ENCODE results near the gene ZNF432. TPM values are rescaled to one million over a fixed set of nuclear protein-coding genes. Genes with fewer than 3 reads are reported as not detected.
"Not testable (repeated sequence)": the region's sequence is repeated elsewhere in the genome, so short reads cannot be mapped to it uniquely, and the experiment has no call there.

The ZNF432 gene
- 11.3 TPM for polyA plus RNA-seq (ENCODE audit: insufficient read length)

GRCh38 chr19:52048555-52049501 lies at the start of gene ZNF432:
TSS of gene ZNF432 (minus strand) at chr19:52048838. CDS start at chr19:52046868, 1,970 bp downstream.
- peak; percentile 90 for DNase-seq (ENCODE audit: low read depth)

GRCh38 chr19:52096416-52096815 lies 47.8 kb upstream of the ZNF432 start:
- not testable (repeated sequence) for DNase-seq (ENCODE audit: low read depth)

DNA sequence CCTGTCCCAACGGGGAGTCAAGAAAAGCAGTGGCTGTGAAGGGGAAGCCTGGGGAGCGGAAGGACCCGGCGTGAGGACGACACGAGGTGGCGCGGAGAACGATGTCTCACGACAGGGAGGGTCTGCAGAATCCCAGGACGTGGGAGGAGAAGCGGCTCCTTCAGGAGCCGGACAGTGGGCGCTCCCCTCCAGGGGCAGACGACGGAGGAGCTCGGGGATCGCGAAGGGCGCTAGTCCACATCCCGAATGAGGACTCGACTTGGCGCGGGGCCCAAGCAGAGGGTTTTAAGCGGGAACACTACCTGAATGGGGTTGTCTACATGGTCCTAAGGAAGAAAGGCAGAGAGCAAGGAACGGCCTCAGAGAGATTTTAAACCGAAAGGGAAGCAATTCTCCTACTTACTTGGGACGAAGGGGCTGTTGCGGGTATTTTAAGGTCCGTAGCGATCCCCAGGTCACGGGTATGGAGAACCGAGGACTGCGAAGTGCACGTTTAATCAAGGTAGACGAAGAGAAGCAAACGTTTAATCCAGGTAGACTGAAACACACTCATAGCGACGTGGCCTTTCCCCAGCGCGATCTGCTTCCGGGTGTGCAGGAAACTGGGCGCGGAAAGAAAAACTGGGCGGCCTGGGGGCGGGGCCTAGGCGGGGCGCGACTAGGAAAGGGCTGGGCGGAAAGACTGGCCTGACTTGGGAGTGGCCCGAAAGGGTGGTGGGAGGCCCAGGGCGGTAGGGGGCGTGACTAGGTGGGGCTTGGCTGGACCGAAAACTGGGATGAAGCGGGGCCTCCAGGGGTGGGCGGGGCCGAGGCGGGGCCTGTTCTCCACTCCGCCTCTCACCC lies 46.8 kb upstream of the ZNF432 start, which contains the start of gene ZNF841:
ZNF841 (minus strand) TSS at position 594 of the 843 bp plus-strand sequence. CDS start 10,964 bp downstream, outside the sequence.
- peak; percentile 53 for DNase-seq (ENCODE audit: low read depth)

DNA sequence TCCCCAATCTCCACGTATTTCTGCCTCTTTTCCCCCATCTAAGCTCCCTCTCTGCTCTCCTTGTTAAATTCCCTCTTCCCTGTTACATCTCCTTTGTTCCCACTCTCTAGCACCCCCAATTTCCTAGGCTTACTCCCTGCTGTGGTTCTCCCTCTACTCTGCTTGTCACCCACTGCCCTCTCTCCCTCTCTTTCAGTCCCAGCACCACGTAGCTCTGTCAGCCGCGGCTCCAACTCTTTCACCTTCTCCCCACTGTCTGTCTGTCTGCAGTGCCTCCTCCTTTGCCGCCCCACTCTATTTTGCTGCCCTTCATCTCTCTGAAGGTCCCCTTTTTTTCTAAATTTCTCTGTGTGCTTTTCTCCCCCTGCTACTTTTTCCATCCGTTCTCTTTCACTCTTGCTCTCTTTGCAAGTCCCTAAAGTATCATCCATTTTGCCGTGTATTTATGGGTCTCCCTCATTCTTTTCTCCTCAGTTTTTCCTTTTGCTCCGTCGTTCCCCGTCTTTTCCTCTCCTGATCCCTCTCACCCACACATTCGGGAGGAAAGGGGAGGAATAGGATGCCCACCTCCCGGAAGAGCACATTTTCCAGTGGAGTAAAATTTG lies 46.0 kb upstream of the ZNF432 start:
- DNase-seq (ENCODE audit: low read depth) = no peak

GRCh38 chr19:52086481-52086880 lies 37.8 kb upstream of the ZNF432 start:
- DNase-seq (ENCODE audit: low read depth) = no peak

- DNase-seq (ENCODE audit: low read depth) = no peak
Observed at GRCh38 chr19:52070496-52070895, 21.9 kb upstream of the ZNF432 start.

- DNase-seq (ENCODE audit: low read depth) = no peak
Observed at GRCh38 chr19:52069653-52070052, 21.0 kb upstream of the ZNF432 start.

DNA sequence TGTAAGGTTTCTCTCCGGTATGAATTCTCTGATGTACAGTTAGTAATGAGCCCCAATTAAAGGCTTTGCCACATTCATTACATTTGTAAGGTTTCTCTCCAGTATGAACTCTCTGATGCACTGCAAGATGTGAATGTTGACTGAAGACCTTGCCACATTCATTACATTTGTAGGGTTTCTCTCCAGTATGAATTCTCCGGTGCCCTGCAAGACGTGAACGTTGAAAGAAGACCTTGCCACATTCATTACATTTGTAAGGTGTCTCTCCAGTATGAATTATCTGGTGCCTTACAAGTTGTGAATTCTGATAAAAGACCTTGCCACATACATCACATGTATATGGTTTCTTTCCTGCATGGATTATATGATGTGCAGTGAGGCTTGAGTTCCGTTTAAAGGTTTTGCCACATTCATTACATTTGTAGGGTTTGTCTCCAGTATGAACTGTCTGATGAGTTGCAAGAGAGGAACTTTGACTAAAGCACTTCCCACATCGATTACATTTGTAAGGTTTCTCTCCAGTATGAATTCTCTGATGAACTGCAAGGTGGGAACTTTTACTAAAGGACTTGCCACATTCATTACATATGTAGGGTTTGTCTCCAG lies 17.7 kb upstream of the ZNF432 start:
- DNase-seq (ENCODE audit: low read depth) = no peak

- no peak for DNase-seq (ENCODE audit: low read depth)
Observed at GRCh38 chr19:52065399-52065798, 16.8 kb upstream of the ZNF432 start.

GRCh38 chr19:52056480-52056879 lies 7.8 kb upstream of the ZNF432 start:
- DNase-seq (ENCODE audit: low read depth) = not testable (repeated sequence)

- not testable (repeated sequence) for DNase-seq (ENCODE audit: low read depth)
Observed at GRCh38 chr19:52051736-52052135, 3.1 kb upstream of the ZNF432 start.

GRCh38 chr19:52039169-52039568 lies 9.5 kb downstream of the ZNF432 start:
- DNase-seq (ENCODE audit: low read depth) = no peak

- DNase-seq (ENCODE audit: low read depth) = no peak
Observed at GRCh38 chr19:52034051-52034728, 14.4 kb downstream of the ZNF432 start.

DNA sequence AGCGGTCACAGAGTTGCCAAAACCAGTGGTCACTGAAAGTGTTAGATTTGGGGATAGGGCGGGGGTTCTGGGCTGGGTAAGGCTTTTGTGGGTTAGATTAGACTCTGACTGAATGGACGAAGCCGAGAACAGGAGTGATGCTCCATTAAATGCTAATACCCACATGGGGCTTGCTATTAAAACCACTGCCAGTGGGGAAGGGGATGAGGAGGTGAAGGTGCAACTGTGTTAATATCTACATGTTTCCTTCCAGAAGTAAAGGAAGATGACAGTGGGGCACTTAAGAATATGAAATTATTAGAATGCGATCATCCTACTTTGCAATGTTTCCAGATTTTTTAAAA lies 19.9 kb downstream of the ZNF432 start:
- no peak for DNase-seq (ENCODE audit: low read depth)

GRCh38 chr19:52028027-52028779 lies 20.4 kb downstream of the ZNF432 start, which contains the start of gene ZNF614:
TSS of gene ZNF614 (minus strand) at chr19:52028379. CDS start at chr19:52025745, 2,634 bp downstream.
- DNase-seq (ENCODE audit: low read depth) = peak; percentile 80

GRCh38 chr19:52026255-52026990 lies 22.2 kb downstream of the ZNF432 start:
- not testable (repeated sequence) for DNase-seq (ENCODE audit: low read depth)

GRCh38 chr19:52024478-52024877 lies 24.2 kb downstream of the ZNF432 start:
- not testable (repeated sequence) for DNase-seq (ENCODE audit: low read depth)

DNA sequence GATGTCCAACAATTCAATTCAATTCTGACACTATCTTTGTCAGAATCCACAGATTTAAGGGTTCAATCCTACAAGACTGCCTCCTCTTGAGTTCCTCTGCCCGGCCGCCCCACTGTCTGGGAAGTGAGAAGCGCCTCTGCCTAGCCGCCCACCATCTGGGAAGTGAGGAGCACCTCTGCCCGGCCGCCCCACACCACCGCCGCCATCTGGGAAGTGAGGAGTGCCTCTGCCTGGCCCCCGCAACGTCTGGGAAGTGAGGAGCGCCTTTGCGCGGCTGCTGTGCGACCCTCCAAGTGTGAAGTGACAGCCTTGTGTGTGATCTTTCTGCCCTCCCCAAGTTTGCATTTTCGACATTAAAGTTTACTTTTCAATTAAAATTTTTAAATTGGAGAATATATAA lies 26.4 kb downstream of the ZNF432 start:
- no peak for DNase-seq (ENCODE audit: low read depth)

DNA sequence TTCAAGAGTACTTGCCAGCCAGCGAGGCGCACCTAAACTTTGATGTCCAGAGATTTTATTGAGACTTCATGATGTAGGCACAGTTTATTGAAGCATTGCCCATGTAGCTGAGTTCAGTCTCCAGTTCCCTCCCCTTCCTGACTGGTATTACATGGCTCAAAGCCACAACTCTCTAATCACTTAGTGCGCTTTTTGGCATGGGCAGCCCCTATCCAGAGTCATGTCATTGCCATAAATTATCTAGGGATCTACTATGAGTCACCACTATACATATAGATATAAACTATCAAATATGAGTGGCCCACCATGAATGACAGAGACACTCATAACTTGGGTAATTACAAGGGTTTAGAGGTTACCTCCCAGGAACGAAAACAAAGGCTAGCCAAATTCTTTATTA lies 28.1 kb downstream of the ZNF432 start:
- DNase-seq (ENCODE audit: low read depth) = no peak

All from forelimb muscle (tissue), 1 donor.